Transverse colon (tissue), 4 donors: ENCODE data around the gene CEP63. TPM values are rescaled to one million over a fixed set of nuclear protein-coding genes. Genes with fewer than 3 reads are reported as not detected.

Experiments
- DNase-seq: peaks from one replicate; pipeline ENCODE4 v3.0.0-alpha.2; 2019
- H3K27ac ChIP-seq, 4 donors: fragments of 200-600 bp; sonication (generic); 2 replicates each; pipeline ENCODE4 v1.5.1; 2016 to 2018; ENCODE audit warnings: inconsistent platforms in 4 of 4
- H3K27me3 ChIP-seq: fragments of 200-600 bp; sonication (generic); 2 replicates; pipeline ENCODE4 v1.5.1; 2017; ENCODE audit warnings: inconsistent platforms
- H3K36me3 ChIP-seq, 4 donors: fragments of 200-600 bp; sonication (generic); 2 replicates each; pipeline ENCODE4 v1.5.1; 2017 to 2019; ENCODE audit warnings: inconsistent platforms in 4 of 4
- H3K4me1 ChIP-seq, 4 donors: fragments of 200-600 bp; sonication (generic); 2 replicates each; pipeline ENCODE4 v1.5.1; 2017 to 2020; ENCODE audit warnings: inconsistent platforms in 4 of 4
- H3K4me3 ChIP-seq, 4 donors: fragments of 200-600 bp; sonication (generic); 1 replicate in 1 of 4; 2 replicates in 3 of 4; pipeline versions ENCODE4 v1.5.1 to v1.6.1; 2017 to 2019; ENCODE audit warnings: inconsistent platforms in 4 of 4
- H3K9me3 ChIP-seq, 2 donors: fragments of 200-600 bp; sonication (generic); 2 replicates each; pipeline ENCODE4 v1.5.1; 2017 to 2019; ENCODE audit warnings: inconsistent platforms in 2 of 2
- CTCF ChIP-seq, 5 experiments: fragments of 200-600 bp in 3 of 5; fragments of 450-650 bp in 2 of 5; sonication (generic) in 3 of 5; IDR thresholded peaks; 1 replicate in 2 of 5; 2 replicates in 3 of 5; pipeline ENCODE4 v1.5.1; 2016 to 2017; ENCODE audit warnings: antibody characterized with exemption in 5 of 5, inconsistent platforms in 3 of 5, mild to moderate bottlenecking in 2 of 5, moderate library complexity in 1 of 5
- EP300 ChIP-seq: sonication (generic); formaldehyde crosslinking; IDR thresholded peaks from one replicate; pipeline ENCODE4 v1.6.1; 2017; ENCODE audit warnings: antibody characterized with exemption, low read depth
- POLR2A ChIP-seq: fragments of 450-650 bp; IDR thresholded peaks from one replicate; pipeline ENCODE4 v1.6.1; 2016; ENCODE audit warnings: antibody characterized with exemption, mild to moderate bottlenecking, moderate library complexity
- POLR2AphosphoS5 ChIP-seq, 3 donors: sonication (generic); formaldehyde crosslinking; IDR thresholded peaks; one replicate each; pipeline ENCODE4 v1.6.1; 2016; ENCODE audit warnings: antibody characterized with exemption in 3 of 3
- WGBS, 2 donors: methylation state at CpG; one replicate each; pipeline ENCODE4 v1.1.5; 2018; ENCODE audit warnings: low coverage in 1 of 2; 5-methylcytosine and 5-hydroxymethylcytosine counted together
- in situ Hi-C, 4 donors: fragments of 200-750 bp; cut with MboI; loops; one replicate each; pipeline versions ENCODE4 v1.15.0 to v1.15.1; 2017; ENCODE audit warnings: low sequenced_read_pairs in 3 of 4, low pct_ligation_motif_present in 1 of 4, low pct_unique_long_range_greater_than_20kb in 1 of 4
- intact Hi-C: fragments of 100-400 bp; cut with DNase I; formaldehyde crosslinking; loops from one replicate; pipeline ENCODE4 v1.15.1; 2023; ENCODE audit warnings: low total_unique reads
- total RNA-seq, 4 donors: library from RNA; depleted of rRNA; stranded (reverse); fragments of >200 nt; gene quantifications; one replicate each; pipeline ENCODE4 v1.1.0, GENCODE V29; 2016

Gene CEP63
- total RNA-seq, 4 donors from 2014 or later: 12.1 to 29.2 (median 16.9) TPM

DNA sequence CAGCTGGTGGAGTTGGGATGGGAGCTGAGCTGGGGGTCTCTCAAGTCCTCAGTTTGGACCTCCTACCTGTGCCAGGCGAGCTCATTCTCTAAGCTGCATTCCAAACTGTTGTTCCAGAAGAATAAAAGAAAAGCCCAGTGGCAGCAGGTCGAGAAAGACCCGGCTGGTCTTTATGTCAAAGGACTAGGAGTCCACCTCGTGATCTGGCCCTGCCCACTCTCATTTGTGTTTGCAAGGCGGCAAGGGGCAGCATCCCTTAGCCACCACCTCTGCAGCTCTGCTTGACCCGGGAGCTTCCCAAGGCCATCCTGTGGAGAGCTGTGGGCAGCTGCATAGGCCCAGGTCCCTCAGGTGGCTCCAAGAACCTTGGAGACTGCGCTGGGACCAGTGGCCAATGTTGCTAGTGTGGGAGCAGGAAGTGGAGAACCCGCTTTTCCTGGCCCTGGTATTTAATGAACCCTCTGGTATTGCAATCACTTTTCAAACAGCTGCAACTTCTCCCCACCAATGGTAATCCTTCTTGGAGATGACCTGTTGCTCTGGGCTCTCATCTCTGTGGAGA is 134.1 kb downstream of the CEP63 start:
- no peak for DNase-seq
- no peaks in the 10 kb centered on the region for H3K27me3 ChIP-seq
- intact Hi-C loops: no loop called here

GRCh38 chr3:134620476-134621115 is 134.7 kb downstream of the CEP63 start:
- Histone ChIP-seq H3K27ac (no peak overlapping the region), H3K27me3 (no peaks in the 10 kb centered on the region), H3K4me3 (no peak overlapping the region), H3K36me3 (no peaks in the 10 kb centered on the region), H3K9me3 (no peaks in the 10 kb centered on the region), H3K4me1 (no peaks in the 10 kb centered on the region)
- no peak for DNase-seq
- TF ChIP-seq EP300: no peak
- intact Hi-C loops: no loop called here
- in situ Hi-C loops: loop anchor here in 1 of 4 donors (25.0 kb wide), 1 partner anchor 1267 kb away; no protein-coding TSS in a partner anchor
- WGBS, 2 donors: 61% methylated on average over 3 of the region's 5 CpGs; no CpG with 5 or more reads in 1 of the 2 donors

More for the DNA sequence above, 134.1 kb downstream of the CEP63 start:
- Histone ChIP-seq H3K9me3 (no peaks in the 10 kb centered on the region), H3K27ac (no peak overlapping the region), H3K4me3 (no peak overlapping the region), H3K36me3 (no peaks in the 10 kb centered on the region), H3K4me1 (no peaks in the 10 kb centered on the region)
- TF ChIP-seq POLR2A (no peak), CTCF (IDR thresholded peaks at IDR 0.05) (no peak), EP300 (no peak)
- WGBS, 2 donors: 88 to 100% methylated on average over 1 to 8 of the region's 8 CpGs
- in situ Hi-C loops: loop anchor here in 1 of 4 donors (25.0 kb wide), 1 partner anchor 1267 kb away; no protein-coding TSS in a partner anchor

DNA sequence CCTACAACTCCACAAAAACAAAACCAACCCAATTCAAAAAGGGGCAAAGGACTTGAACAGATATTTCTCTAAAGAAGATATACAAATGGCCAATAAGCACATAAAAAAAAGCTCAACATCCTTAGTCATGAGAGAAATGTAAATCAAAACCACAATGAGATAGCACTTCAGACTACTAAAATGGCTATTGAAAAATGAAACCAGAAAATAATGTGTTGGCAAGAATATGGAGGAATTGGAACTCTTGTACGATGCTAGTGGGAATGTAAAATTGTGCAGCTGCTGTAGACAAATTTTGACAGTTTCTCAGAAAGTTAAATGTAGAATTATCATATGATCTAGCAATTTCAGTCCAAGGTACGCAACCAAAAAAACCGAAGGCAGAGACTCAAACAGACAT is 136.0 kb downstream of the CEP63 start:
- no peak overlapping the region for H3K4me3 ChIP-seq
- no peak overlapping the region for H3K27ac ChIP-seq
- no peaks in the 10 kb centered on the region for H3K27me3 ChIP-seq
- 64 to 78% methylated on average over 3 of the region's 3 CpGs for WGBS, 2 donors
- in situ Hi-C loops: loop anchor here in 1 of 4 donors (25.0 kb wide), 1 partner anchor 1265 kb away; no protein-coding TSS in a partner anchor
- H3K4me1 ChIP-seq: no peaks in the 10 kb centered on the region
- TF ChIP-seq CTCF (IDR thresholded peaks at IDR 0.05): no peak
- no peak for TF ChIP-seq EP300
- no peak for TF ChIP-seq POLR2AphosphoS5 (IDR thresholded peaks at IDR 0.05)
- TF ChIP-seq POLR2A: no peak
- no peaks in the 10 kb centered on the region for H3K36me3 ChIP-seq
- no peak for DNase-seq
- H3K9me3 ChIP-seq: no peaks in the 10 kb centered on the region
- intact Hi-C loops: no loop called here

DNA sequence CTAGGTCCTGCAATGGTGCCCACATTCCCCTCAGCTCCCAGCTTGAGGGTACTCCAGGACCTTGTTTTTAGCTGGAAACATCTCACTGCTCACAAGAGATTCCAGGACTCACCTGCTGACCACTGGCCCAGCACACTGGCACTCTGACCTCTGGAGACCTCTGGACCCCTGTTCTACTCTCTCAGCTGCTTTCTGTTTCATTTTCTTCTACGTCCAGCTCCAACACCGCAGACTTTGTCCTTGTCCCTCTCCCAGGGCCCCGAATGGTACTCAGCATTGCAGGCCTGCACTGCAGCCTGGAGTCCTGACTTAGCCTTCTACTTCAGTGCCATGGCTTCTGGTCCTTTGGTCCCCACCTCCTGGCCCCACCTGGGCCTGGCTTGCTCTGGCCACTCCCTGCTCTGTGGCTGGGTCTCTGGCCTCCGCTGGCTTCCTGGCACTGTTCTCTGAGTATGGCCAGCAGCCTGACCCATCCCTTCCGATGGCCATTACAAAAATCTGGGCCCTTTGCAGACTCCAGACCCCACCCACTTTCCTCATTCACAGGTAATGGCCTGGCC is 137.0 kb downstream of the CEP63 start:
- Histone ChIP-seq H3K4me3 (no peak overlapping the region), H3K27me3 (no peaks in the 10 kb centered on the region), H3K27ac (no peak overlapping the region), H3K4me1 (no peaks in the 10 kb centered on the region), H3K36me3 (no peaks in the 10 kb centered on the region), H3K9me3 (no peaks in the 10 kb centered on the region)
- in situ Hi-C loops: loop anchor here in 1 of 4 donors (25.0 kb wide), 1 partner anchor 1264 kb away; no protein-coding TSS in a partner anchor
- DNase-seq: no peak
- 86% methylated on average over 5 of the region's 5 CpGs; no CpG with 5 or more reads in 1 of the 2 donors for WGBS, 2 donors
- intact Hi-C loops: no loop called here
- TF ChIP-seq POLR2A: no peak
- TF ChIP-seq EP300: no peak
- TF ChIP-seq POLR2AphosphoS5 (IDR thresholded peaks at IDR 0.05): no peak
- TF ChIP-seq CTCF (IDR thresholded peaks at IDR 0.05): no peak
